Measurements from ENCODE around the gene TRAPPC2B. TPM values are rescaled to one million over a fixed set of nuclear protein-coding genes. Genes with fewer than 3 reads are reported as not detected.

Gene TRAPPC2B
- total RNA-seq, 1 donor from 2014 or later, result 10.7 TPM

- no peaks in the 10 kb centered on the region for H3F3A ChIP-seq (ENCODE audit: low read depth)
- Mint-ChIP-seq H3K27me3 (ENCODE audit: insufficient read depth, low read depth) (peaks cover 3% of the 10 kb centered on the region), H3K4me1 (peaks cover 7% of the 10 kb centered on the region), H3K9me3 (peaks cover 3% of the 10 kb centered on the region), H3K36me3 (peaks cover 12% of the 10 kb centered on the region), H3K4me3 (peak within 1 kb of the TSS; percentile 93), H3K27ac (peak within 1 kb of the TSS; percentile 24)
- H4K20me1 ChIP-seq (ENCODE audit: low read depth), result peaks cover 5% of the 10 kb centered on the region
- DNase-seq (ENCODE audit: low spot score), result peak; percentile 98
- H3K36me3 ChIP-seq, result no peaks in the 10 kb centered on the region
- TF ChIP-seq, protein P1, sequence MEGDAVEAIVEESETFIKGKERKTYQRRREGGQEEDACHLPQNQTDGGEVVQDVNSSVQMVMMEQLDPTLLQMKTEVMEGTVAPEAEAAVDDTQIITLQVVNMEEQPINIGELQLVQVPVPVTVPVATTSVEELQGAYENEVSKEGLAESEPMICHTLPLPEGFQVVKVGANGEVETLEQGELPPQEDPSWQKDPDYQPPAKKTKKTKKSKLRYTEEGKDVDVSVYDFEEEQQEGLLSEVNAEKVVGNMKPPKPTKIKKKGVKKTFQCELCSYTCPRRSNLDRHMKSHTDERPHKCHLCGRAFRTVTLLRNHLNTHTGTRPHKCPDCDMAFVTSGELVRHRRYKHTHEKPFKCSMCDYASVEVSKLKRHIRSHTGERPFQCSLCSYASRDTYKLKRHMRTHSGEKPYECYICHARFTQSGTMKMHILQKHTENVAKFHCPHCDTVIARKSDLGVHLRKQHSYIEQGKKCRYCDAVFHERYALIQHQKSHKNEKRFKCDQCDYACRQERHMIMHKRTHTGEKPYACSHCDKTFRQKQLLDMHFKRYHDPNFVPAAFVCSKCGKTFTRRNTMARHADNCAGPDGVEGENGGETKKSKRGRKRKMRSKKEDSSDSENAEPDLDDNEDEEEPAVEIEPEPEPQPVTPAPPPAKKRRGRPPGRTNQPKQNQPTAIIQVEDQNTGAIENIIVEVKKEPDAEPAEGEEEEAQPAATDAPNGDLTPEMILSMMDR (IDR thresholded peaks at IDR 0.05), result no peak
- no peak for TF ChIP-seq EZH2phosphoT487 (IDR thresholded peaks at IDR 0.05)
- no peak for TF ChIP-seq EZH2 (IDR thresholded peaks at IDR 0.05)
- peak within 1 kb of the TSS; percentile 91 for H3K4me3 ChIP-seq
- no peaks in the 10 kb centered on the region for H3K9me3 ChIP-seq (ENCODE audit: low read depth)
- H3K27ac ChIP-seq, result no peak within 1 kb of the TSS
- H3K27me3 ChIP-seq, result no peaks in the 10 kb centered on the region
- peak within 1 kb of the TSS; percentile 98 for H3K4me2 ChIP-seq
- H3K9ac ChIP-seq, result peak within 1 kb of the TSS; percentile 81
- peaks cover 21% of the 10 kb centered on the region for H3K79me2 ChIP-seq (ENCODE audit: low read depth)
- peak within 1 kb of the TSS; percentile 97 for H2AFZ ChIP-seq (replicated peaks)
- H3K4me1 ChIP-seq, result peaks cover 5% of the 10 kb centered on the region
These were observed 47.7 kb downstream of the TRAPPC2B start, which contains the start of gene ZNF17 for GRCh38 chr19:57410877-57411671. Gene ZNF17 (plus strand): TSS chr19:57411161. CDS start chr19:57413616, 2,455 bp downstream.

Other genes with a start within 250 kb of the TRAPPC2B start
- not detected in 2 replicates for gene USP29, start 243.6 kb upstream of the TRAPPC2B start, total RNA-seq (ENCODE audit: low replicate concordance)
- gene ZIM3, start 218.3 kb upstream of the TRAPPC2B start, total RNA-seq (ENCODE audit: low replicate concordance), result not detected in 2 replicates
- not detected in 2 replicates for gene DUXA, start 196.1 kb upstream of the TRAPPC2B start, total RNA-seq (ENCODE audit: low replicate concordance)
- 26.9 and 36.2 TPM in 2 replicates for gene ZNF264, start 172.1 kb upstream of the TRAPPC2B start, total RNA-seq (ENCODE audit: low replicate concordance)
- gene AURKC, start 132.5 kb upstream of the TRAPPC2B start, total RNA-seq (ENCODE audit: low replicate concordance), result 3.3 and 8.8 TPM in 2 replicates
- 12.0 and 12.6 TPM in 2 replicates for gene ZNF805, start 122.9 kb upstream of the TRAPPC2B start, total RNA-seq (ENCODE audit: low replicate concordance)
- gene ZNF460, start 83.1 kb upstream of the TRAPPC2B start, total RNA-seq (ENCODE audit: low replicate concordance), result 47.5 and 52.7 TPM in 2 replicates
- gene ZNF543, start 43.1 kb upstream of the TRAPPC2B start, total RNA-seq (ENCODE audit: low replicate concordance), result 9.5 and 11.6 TPM in 2 replicates
- gene ZNF304, start 12.3 kb upstream of the TRAPPC2B start, total RNA-seq (ENCODE audit: low replicate concordance), result 11.6 and 15.5 TPM in 2 replicates
- gene ZNF547, start within 50 bp of the TRAPPC2B start, total RNA-seq (ENCODE audit: low replicate concordance), result 2.7 and 2.9 TPM in 2 replicates
- gene ZNF548, start 26.3 kb downstream of the TRAPPC2B start, total RNA-seq (ENCODE audit: low replicate concordance), result 17.7 and 18.7 TPM in 2 replicates
- gene ZNF17, start 47.6 kb downstream of the TRAPPC2B start, total RNA-seq (ENCODE audit: low replicate concordance), result 8.5 and 10.8 TPM in 2 replicates
- 11.7 and 13.8 TPM in 2 replicates for gene ZNF749, start 71.8 kb downstream of the TRAPPC2B start, total RNA-seq (ENCODE audit: low replicate concordance)
- 1.7 and 4.4 TPM in 2 replicates for gene VN1R1, start 93.6 kb downstream of the TRAPPC2B start, total RNA-seq (ENCODE audit: low replicate concordance)
- gene ZNF772, start 114.0 kb downstream of the TRAPPC2B start, total RNA-seq (ENCODE audit: low replicate concordance), result 33.3 and 34.5 TPM in 2 replicates
- gene ZNF419, start 124.2 kb downstream of the TRAPPC2B start, total RNA-seq (ENCODE audit: low replicate concordance), result 25.6 and 30.2 TPM in 2 replicates
- gene ZNF773, start 136.4 kb downstream of the TRAPPC2B start, total RNA-seq (ENCODE audit: low replicate concordance), result 11.8 and 18.0 TPM in 2 replicates
- 10.6 and 15.6 TPM in 2 replicates for gene ZNF549, start 163.8 kb downstream of the TRAPPC2B start, total RNA-seq (ENCODE audit: low replicate concordance)
- 10.7 and 11.1 TPM in 2 replicates for gene ZNF550, start 196.3 kb downstream of the TRAPPC2B start, total RNA-seq (ENCODE audit: low replicate concordance)
- gene ZNF416, start 215.4 kb downstream of the TRAPPC2B start, total RNA-seq (ENCODE audit: low replicate concordance), result 7.9 and 9.0 TPM in 2 replicates
- 35.1 and 56.1 TPM in 2 replicates for gene ZIK1, start 220.6 kb downstream of the TRAPPC2B start, total RNA-seq (ENCODE audit: low replicate concordance)
- gene ZNF530, start 236.3 kb downstream of the TRAPPC2B start, total RNA-seq (ENCODE audit: low replicate concordance), result 10.5 and 20.4 TPM in 2 replicates

All from neural progenitor cell (in vitro differentiated cells).